ENCODE results near the gene NHERF1.

GRCh38 chr17:74740641-74741387 lies 7.6 kb upstream of the NHERF1 start:
- TF ChIP-seq POLR2AphosphoS5 (IDR thresholded peaks at IDR 0.05; ENCODE audit: low read depth, low read length), result no peak
- no peak for TF ChIP-seq TAF1 (IDR thresholded peaks at IDR 0.05; ENCODE audit: borderline replicate concordance, insufficient read depth, low read length)
- no peak for TF ChIP-seq FOXP2 (optimal IDR thresholded peaks at IDR 0.05; ENCODE audit: borderline replicate concordance, extremely low read depth, extremely low read length, insufficient read depth)
